NOMO-1 (cell line): ENCODE data around the gene RTL10.
"Not testable (repeated sequence)": the region's sequence is repeated elsewhere in the genome, so short reads cannot be mapped to it uniquely, and the experiment has no call there.

Experiments
- DNase-seq, 2 experiments: peaks; one replicate each; lab custom pipeline; 2025; ENCODE audit not compliant: unreplicated experiment in 2 of 2; lab: John Stamatoyannopoulos, UW

The RTL10 gene

DNA sequence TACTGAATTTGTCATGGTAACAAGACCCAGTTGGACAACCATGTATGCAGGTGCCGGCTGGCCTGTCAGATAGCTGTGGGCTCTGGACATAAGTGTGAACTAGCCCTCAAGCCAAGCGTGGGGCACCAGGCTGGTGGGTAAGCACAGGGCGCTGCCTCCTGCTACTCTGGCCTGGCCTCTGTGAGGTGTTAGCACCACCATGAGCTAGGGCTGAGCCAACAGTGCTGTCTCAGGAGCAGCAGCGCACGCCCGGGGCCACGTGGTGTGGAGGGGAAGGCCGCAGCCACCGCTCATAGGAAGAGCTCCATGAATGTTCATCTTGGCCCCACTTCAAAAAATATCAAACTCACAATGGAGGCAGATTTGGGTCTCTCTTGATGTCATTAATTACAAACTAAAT lies 35.3 kb upstream of the RTL10 start:
- DNase-seq = no peak

DNA sequence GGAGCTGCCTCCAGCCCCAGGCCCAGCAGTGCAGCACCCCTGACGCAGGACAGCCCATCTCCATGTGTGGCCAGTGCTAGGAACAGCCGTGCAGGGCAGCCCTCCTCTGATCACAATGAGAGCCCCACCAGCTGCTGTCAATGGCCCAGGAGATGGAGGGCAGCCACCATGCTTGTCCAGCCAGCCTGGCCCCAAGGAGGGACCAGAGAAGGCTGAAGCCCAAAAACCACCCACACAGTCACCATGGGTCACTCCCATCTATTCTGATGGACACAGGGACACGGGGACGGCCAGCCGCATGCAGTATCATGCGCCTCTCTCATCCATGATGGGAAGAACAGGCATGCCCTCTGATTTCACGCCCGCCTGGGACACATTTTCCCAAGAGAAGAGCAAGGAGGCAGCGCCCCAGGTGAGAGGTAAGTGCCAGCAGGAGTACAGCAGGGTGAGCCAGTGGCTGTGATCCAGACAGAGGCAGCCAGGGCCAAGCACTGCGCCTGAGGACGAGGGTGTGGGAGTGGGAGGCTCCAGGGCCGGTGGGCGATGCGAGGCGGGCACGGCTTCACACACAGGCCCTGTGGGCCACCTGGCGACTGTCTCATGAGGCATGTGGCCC lies 33.6 kb upstream of the RTL10 start:
- DNase-seq = no peak

DNA sequence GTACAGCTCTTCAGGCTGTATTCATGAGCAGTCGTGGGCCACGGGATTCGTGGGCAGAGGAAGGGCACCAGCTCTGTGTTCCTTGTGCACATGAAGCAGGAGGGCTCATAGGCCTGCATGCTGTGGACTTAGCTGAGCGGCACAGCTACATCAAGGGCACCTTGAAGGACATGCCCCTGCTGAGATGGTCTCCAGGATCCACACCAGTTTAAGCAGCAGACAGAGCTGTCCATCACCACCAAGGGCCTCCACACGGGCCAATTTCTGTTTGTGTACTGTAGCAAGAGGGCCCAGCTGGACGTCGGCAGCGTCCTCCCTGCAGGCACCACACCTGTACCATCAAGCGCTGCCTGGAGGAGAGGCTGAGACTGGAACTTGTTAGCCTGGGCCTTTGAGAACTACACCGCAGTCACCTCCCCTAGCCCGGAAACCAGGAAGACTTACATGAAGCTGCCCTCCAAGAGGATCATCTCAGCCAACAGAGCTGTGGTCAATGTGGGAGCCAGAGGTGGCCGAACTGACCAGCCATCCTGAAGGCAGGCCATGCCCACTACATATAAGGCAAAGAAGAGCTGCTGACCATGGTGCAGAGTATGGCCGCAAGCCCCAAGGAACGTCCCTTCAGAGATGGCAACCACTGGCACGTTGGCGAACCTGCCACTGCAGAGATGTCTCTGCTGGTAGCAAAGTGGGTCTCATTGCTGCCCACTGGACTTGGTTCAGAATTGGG lies 32.7 kb upstream of the RTL10 start:
- DNase-seq = no peak

DNA sequence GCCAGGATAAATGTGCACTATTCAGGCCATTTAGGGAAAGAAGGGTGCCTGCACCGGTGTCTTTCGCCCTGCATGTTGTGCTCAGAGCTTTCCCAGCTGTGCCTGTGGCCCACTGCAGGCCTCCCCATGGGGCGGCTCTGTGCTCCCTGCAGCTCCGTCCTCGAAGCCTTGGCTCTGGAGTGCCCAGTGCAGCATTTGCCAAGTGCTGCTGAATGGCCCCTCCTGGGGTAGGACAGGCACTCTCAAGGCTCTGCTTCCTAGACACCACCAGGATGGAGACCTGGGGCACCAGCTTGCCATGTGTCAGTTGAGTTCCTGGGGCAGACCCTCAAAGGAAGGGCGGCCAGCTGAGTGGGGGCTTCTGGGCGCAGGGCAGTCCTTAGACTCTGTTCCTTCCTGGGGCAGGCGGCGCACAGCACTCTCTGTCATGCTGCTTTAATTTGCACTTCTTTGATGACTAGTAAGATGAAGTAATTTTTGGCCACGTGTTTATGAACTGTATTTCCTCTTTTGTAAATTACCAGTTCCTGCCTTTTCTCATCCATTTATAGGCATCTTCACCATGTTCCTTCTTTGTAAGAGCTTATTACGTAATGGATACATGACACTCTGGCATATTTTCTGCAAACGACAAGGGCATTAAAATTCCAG lies 32.1 kb upstream of the RTL10 start:
- peak; percentile 94 to 99 for DNase-seq

DNA sequence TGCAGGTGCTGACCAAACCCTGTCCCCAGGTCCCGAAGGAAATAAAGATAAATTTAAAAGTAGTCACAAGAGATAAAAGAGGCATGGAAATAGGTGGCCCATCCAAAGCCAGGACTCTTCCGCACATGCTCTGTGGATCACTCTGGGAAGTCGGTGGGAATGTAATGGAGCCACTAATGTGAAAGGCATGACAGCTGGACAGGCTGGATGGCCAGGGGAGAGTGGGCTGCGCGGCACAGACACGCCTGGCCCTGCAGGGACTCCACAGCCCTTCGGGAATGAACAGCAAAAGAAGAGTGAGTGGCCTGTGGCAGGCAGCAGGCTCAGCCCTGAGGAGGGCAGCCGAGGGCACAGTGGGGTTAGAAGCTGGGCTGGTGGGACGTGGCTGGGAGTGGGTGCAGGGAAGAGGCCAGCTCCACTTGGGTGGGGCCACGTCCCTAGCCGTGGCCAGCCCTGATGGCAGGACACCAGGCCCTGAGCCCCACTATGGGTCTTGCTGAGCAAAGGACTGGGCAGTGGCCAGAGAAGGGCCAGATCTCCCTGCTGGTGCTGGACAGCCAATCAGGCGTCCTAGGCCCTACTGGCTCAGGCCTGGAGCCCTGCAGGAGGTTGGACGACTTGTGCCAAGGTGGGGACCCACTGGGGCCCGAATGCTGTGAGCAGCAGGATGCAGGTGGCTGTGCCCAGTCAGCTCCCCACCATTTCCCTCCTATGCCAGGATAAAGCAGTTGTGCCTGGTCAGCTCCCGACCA lies 31.3 kb upstream of the RTL10 start:
- no peak for DNase-seq

DNA sequence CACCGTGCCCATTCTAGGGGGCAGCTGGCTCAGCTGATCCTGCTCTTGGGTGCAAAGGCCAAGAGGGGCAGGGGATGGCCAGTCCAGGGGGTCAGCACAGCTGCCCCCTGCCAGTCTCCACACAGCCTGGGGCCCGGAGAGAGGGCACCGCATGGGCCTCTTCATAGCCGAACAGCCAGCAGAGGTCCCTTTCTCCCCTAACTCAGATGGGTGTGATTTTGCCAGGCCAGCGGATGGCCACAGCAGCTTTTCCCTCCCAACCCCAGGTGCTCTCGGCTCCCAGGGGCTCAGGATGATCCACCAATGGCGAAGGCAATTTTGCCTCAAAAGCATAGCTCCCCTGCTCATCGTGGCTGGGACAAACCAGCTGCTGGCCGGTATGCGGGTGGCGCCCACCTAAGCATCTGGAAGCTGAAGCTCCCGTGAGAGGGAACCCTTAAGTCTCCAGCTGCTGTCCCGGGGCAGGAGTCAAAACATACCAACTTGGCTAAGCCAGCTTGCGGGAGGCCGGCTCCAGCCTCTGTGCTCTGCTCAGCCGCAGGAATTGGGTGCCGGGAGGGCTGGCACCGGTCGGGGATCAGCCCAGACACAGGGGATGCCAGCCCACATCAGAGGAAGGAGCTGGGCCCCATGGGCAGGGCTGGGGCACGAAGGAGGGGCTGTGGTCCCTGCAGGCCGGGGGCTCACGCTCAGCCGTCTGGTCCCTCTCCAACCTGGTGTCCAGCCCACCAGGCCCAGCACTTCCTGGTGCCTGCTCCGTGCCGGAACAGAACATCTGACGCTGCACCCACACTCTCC lies 30.5 kb upstream of the RTL10 start:
- DNase-seq = no peak

DNA sequence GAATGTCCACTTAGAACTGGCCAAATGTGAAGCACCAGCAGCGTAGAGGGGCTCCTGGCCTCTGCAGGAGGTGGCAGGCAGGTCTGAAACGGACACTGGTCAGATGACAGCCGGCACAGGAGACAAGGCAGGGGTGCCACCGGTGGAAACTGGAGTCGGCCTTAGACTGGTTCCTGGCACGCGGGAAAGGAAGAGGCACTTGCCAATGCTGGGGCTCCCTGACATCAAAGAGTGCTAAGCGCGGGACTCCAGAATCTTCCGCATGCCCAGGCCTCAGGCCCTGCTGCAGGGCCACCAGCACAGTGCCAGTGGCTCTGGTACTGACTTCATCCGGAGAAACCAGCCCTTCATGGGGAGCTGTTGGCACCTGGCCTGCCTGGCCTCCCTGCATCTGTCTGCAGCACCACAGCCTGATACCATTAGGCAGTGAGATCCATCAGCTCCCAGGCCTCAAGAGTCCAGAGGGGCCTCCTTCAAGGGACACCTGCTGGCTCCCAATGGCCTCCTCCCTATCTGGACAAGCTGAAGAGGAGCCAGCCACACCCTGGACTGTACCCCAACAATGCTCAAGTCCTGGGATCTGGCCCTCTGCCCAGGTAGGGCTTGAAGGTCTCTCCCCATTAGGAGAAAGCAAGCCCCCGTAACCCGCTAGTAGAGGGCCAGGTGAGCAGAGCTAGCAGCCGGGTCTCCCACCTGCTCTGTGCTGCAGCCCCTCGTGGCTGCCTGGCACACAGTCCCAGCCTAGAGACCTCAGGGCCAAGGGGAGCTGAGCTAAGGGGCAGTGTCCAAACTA lies 29.7 kb upstream of the RTL10 start:
- DNase-seq = no peak

DNA sequence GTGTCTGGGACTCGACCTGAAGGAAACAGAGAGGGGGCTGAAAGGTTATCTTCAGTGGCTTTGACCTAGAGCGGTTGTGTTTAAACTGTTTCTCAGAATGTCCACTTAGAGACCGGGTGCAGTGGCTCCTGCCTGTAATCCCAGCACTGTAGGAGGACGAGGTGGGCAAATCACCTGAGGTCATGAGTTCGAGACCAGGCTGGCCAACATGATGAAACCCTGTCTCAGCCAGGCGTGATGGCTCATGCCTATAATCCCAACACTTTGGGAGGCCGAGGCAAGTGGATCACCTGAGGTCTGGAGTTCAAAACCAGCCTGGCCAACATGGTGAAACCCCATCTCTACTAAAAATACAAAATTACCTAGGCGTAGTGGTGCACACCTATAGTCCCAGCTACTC lies 28.8 kb upstream of the RTL10 start:
- not testable (repeated sequence) for DNase-seq

DNA sequence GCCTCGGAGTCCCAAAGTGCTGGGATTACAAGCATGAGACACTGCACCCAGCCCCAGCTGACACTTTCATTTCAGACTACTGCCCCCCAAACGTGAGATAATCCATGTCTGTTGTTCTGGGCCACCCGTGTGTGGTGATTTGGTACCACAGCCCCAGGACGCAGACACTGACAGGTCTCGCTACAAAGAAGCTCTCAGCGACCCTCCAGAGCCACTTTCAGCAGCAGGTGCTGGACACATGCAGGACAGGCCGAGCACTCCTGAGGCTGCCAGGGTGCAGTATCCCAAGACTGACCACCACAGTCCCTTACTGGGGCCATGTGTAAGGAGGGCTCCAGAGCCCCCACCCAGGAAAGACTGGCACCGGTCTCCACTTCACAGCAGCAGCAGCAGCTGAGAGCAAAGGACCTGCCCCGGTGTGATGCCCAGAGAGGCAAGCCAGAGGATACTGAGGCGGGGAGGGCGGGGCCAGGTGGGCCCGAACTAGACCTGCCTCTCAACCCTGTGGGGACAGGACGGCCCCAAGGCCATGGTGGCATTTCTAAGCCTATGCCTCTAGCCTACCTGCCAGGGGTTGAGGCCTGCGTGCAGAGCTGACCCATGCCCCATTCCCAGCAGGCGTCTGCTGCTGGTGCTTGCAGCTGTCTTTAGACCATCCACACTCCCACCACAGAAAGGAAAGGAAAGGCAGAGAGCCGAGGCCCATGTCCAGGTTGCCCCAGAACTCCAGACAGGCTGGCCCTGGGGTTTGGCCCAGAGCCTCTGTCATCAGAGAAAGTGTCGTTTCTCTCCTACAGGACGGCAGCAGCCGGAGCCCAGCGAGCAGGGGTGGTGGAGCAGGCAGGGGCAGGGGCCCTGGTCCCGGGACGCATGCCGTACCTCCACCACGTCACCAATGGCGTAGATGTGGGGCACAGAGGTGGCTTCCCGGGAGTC lies 28.0 kb upstream of the RTL10 start:
- DNase-seq = no peak

DNA sequence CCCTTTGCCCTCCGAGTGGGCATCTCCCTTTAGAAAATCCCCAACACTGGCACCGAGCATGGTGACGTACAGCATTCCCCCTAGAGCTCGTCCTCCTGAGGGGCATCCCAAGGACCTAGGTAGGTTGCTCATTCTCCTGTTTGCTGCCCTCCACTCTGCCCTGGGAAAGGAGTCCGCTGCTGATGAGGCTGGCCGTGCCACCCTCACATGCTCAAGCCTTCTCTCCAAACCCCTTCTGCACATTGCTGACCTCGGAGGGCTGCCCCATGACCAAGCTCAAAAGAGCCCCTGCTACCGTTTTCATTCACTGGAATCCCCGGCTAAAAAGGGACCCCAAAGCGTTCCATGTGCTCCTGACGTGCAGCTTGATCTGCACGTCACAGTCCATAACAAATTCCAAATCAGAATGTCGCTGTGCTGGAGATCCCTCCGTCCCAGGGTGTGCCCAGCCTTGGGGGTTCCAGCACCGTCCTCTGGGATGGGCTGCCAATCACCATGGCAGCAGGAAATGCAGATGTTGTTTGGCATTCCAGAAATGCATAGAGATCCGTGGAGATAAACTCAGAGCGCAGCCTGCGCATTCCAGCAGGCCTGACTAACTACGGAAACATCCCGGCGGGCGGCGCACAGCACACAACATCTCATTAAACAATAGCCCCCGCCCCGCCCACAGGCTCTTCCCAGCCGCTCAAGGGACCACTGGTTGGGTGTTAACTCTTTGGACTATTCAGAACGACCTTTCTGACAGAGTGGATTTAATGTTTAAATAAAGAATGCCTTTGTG lies 26.3 kb upstream of the RTL10 start:
- no peak for DNase-seq

DNA sequence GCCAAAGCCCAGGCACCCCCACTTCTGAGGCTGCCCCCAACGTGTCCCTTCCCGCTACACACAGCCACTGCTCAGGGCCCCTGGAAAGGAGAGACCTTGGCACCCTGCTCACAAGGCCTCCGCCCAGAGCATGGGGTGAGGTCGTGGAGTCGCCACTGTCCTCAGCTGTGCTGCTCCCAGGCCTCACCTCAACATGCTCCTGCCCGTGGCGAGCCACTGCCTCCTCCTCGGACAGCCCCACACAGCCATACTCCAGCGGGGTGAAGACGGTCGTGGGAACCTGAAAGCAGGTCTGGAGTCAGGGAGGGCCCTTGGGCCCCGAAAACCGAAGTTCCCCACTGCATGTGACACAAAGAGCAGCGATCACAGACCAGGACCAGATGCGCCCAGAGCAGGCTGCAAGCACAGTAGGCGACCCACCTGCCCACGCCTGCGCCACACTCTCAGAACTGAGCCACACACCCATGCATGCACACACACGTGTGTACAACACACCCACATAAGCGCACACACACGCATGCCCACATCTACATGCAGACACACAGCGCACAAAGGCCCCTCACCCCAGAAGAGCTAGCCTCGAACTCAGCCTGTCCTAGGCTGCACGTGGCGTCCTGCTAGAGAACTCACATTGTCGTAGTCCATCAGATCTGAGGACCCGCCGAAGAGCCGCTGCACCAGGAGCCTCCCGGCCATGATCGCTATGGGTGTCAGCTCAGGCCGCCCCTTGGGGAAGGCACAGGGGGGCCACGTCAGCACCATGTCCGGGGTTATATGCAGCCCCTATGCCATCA lies 25.5 kb upstream of the RTL10 start:
- no peak for DNase-seq

DNA sequence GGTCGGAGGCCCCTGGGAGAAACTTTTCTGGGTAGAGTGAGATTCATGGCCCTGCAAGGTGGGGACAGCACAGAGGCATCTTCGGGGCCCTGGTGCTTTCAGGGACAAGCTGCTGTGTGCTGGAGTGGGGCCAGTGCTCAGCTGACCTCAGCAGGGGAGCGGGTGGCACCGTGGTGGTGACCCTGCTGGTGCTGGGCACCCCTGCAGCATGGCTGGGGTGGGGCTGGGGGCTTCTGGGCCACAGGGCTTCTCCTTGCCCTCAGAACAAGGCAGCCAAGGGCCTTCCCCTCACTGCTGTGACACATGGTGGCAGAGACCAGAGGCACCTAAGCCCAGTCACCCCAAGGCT lies 24.9 kb upstream of the RTL10 start:
- DNase-seq = no peak

DNA sequence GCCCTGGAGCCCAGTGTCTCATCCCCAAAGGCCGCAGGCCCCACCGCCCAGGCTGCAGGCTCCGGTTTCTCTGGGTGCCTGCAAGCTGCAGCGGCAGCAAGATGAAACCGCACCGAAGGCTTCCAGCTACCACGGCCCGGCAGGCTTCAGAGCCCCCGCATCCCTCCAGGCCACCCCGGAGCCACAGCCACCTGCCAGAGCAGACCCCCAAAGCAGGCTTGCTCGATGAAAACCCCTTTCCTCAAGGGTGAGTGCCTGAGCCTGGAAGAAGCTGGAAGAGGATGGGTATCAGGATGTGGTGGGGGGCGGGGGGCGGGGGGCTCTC lies 24.5 kb upstream of the RTL10 start:
- no peak for DNase-seq

DNA sequence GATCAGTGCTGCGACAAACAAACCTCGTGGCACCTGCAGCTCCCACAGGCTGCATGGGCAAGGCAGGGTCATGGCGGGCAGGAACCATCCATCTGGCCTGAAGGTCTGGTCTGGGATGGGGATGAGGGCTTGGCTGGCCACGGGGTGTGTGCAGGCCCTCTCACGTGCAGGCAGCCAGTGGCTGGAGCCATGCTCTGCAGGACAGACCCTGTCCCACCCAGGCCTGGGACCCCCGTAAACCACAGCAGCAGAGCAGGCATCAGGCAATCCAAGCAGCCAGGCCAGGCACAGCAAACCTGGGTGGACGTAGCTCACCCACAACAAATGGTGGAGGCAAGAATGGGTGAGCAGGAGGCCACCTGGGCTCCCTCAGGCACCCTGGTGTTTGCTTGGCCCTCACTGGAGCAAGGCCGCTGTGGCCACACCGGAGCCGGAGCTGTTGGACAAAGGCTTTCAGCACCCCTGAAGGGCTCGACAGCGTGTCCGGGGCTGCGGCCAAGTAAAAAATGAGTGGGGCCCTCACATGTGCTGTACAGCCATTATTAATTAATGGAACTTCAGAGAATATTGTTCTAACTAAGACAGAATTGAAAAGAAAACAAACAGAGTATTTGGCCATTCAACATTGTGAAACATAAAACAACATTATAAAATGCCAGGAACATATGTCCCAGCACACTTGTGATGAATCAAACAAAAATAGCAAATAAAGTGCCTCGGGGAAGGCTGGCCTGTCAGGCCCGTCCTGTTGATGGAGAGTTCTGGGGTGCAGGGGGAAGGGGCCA lies 24.0 kb upstream of the RTL10 start:
- DNase-seq = no peak

DNA sequence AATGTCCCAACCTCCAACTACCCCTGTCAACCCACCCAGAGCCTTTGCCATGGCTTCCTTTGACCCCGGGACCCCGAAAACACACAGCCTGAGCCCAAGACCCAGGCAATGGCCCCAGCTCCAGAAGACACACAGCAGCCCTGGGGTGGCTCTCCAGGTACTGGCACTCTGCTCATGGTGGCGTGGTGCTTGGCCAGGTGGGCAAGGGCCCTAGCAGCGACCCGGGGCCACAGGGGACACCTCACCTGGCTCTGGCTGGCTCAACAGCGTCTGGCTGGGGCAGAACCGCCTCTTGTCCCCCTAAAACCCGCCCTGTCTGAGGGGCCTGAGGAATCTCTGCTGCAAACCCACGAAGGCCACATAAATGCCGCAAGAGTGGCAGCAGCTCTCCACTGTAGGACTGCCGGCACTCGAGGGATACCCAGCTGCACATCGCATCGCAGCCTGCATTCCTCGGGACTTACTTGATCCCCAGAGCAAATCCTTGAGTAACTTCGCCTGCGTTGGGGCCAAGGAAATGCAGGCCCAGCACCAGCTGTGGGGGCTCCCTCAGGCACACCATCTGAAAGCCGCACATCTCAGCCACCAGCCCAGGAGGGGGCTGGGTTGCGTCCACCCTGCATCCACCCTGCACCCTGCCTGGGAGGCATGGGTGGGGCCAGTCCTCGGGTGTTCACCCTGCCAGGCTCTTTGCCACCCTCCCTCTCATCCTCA lies 23.1 kb upstream of the RTL10 start:
- no peak for DNase-seq

DNA sequence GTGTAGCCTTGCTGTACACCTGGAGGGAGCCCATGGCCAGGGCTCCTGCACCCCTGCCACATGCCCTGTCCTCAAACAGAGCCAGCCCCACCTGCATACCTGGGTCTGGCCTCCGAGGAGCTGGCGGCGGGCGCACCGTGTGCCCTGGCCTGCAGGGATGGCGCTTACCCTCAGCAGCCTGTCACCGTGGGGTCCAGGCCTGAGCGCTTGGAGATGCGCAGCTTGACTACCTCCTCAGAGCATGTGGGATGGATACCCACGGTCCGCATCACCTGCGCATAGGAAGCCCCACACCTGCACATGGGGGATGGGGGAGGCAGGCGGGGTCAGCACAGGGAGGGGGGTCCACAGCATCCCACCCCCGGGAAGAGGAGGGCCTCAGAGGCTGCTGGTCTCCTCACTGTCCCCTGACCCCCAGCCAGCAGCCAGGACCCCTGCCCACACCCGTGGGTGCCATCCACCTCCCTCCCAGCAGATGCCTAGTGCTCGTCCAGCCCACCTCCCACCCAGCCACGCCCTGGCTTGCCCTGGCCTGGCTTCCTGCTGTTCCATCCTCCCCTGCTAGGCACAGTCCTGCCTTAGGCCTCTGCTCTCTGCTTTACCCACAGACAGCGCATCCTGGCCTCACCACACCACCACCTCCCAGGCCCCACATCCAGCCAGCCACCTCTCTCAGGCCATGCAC lies 22.4 kb upstream of the RTL10 start:
- DNase-seq = no peak
